D341Med (cell line): Measurements from ENCODE around the gene GRAMD1A.
"Not testable (repeated sequence)": the region's sequence is repeated elsewhere in the genome, so short reads cannot be mapped to it uniquely, and the experiment has no call there.

Experiments
- DNase-seq: peaks from one replicate; pipeline ENCODE4 v3.0.0; 2012; ENCODE audit warnings: low spot score

Gene GRAMD1A

GRCh38 chr19:34999498-35000337 lies at the start of gene GRAMD1A:
Gene GRAMD1A (plus strand): TSS chr19:35000323. CDS start chr19:35000479, 156 bp downstream.
- peak; percentile 95 for DNase-seq

- no peak for DNase-seq
Measured at GRCh38 chr19:34953092-34953491, 47.0 kb upstream of the GRAMD1A start.

DNA sequence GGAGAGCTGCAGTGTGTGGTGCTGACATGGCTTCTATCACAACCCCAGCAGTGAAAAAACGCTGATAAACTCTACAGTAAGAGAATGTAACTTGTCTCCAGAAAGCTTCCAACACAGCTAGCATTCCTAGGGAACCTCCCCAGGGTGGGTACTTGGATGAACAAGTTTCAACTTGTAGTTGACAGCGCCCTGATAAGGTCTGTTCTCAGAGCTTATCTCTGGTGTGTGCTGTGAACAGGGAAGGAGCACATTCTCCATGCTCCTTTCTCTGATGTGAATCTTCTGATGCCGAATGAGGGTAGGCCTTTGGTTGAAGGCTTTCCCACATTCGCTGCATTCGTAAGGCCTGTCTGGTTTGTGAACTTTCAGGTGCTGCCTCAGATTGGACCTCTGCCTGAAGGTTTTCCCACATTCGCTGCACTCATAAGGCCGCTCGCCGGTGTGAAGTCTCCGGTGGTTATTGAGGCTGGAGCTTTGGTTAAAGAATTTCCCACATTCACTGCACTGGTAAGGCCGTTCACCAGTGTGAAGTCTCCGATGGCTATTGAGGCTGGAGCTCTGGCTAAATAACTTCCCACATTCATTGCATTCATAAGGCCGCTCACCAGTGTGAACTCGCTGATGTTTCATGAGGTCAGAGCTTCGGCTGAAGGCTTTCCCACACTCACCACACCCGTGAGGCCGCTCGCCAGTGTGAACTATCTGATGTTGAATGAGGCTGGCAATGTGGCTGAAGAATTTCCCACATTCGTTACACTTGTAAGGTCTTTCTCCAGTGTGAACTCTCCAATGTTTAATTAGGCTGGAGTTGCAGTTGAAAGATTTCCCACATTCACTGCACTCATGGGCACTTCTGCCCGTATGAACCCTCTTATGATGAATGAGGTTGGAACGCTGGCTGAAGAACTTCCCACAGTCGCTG lies 42.0 kb upstream of the GRAMD1A start:
- no peak for DNase-seq

DNA sequence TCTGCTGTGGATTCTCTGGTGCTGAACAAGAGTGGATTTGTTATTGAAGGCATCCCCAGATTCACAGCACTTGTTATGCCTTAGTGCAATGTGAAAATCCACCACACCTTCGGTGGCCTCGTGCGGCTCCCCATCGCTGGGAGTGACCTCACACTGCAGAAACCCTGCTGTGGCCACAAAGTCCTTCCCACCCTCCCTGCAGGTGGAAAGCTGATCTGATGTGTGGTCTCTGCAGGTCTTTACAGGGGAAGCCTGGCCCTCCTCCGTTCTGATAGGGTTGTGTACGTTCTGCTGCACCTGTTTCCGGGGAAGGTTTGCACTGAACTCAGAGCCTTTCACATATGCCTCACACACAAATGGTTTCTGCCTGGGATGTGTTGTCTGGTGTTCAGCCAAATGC lies 41.1 kb upstream of the GRAMD1A start:
- DNase-seq: no peak

- no peak for DNase-seq
Measured at GRCh38 chr19:34960103-34960805, 39.9 kb upstream of the GRAMD1A start.

- no peak for DNase-seq
Measured at GRCh38 chr19:34960940-34961679, 39.0 kb upstream of the GRAMD1A start.

- no peak for DNase-seq
Measured at GRCh38 chr19:34961775-34962686, 38.1 kb upstream of the GRAMD1A start.

GRCh38 chr19:34962687-34963572 lies 37.2 kb upstream of the GRAMD1A start:
- DNase-seq: peak; percentile 29

DNA sequence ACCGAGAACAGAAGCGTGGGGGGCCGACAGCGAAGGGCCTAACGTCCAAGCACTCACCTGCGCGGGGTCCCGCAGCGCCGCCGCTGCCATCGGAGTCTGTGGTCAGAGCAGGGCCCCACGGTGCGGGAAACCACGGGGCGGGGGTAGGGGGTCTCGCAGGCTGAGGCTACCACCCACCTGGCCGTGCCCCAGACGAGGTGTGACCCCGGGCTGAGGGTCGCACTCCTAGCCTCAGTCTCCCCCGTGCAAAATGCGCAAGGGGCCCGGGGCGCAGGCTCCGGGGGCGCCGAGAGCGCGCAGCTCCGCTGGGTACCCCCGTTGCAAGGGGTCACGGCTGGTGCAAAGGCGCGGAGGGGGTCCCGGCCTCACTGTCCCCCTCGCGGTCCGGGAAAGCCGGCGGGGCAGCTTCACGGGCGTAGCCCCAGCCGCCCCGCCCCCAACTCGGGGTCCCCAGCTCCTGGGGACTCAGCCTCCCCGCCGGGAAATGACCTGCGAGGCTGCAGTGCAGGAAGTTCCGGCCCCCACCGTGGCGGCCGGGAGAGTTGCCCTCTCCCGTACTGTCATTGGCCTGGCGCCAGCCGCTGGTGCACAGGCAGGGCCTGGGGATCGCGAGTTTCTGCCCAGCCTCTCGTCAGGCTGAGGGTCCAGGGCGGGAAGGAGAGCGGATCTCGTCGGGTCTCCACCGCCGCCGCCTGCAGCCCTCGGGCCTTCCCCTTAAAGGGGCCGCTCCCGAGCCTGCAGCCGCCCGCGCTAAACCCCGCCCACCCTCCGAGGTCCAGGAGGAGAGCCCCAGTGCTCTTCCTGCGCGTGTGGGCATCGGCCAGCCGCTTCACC lies 36.3 kb upstream of the GRAMD1A start, which contains the start of gene ZNF792:
Gene ZNF792 (minus strand): TSS at position 657 of the 834 bp plus-strand sequence. CDS start 567 bp downstream, at position 90.
- DNase-seq: peak; percentile 88

GRCh38 chr19:34964598-34964997 lies 35.5 kb upstream of the GRAMD1A start:
- DNase-seq: no peak

GRCh38 chr19:34965505-34965904 lies 34.6 kb upstream of the GRAMD1A start:
- not testable (repeated sequence) for DNase-seq

DNA sequence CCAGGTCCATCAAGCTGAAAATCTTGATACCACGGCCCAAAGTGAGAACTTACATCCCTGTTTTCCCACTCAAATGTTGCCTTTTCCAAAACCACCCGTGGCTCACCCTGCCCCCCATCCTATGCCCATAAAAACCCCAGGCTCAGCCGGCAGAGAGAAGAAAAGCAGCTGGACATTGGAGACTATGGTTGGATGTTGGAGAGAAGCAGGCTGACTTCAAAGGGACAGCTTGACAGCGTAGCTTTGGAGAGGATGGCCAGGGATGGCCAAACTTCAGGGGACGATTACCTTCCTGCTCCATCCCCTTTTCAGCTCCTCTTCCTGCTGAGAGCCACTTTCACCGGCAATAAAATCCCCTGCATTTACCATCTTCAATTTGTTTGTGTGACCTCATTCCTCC lies 32.6 kb upstream of the GRAMD1A start:
- no peak for DNase-seq

DNA sequence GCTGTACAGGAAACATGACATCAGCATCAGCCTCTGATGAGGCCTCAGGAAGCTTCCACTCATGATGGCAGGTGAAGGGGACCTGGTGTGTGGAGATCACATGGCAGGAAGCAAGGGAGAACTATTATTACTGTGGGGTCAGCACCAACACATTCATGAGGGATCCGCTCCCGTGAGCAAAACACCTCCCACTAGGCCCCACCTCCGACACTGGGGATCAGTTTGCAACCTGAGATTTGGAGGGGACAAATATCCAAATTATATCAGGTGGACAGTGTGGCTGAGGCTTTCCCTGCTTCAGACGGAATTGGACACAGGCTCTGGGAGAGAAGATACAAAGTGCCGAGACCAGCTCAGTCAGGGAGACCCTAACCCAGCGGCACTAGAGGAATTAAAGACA lies 30.4 kb upstream of the GRAMD1A start:
- DNase-seq: no peak

DNA sequence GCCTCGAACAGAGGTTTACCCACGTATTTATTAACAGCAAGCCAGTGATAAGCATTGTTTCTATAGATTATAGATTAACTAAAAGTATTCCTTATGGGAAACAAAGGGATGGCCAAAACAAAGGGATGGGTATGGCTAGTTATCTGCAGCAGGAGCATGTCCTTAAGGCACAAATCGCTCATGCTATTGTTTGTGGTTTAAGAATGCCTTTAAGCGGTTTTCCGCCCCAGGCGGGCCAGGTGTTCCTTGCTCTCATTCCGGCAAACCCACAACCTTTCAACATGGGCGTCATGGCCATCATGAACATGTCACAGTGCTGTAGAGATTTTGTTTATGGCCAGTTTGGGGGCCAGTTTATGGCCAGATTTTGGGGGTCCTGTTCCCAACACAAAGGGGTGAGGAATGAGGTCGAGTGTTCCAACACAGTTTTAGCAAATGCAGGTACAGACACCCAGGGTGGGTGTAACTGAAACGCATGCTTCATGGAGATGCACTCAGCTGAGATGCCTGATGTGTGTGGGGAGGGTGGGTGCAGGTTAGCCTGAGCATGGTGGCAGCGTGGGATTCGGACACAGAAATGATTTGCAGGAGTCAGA lies 29.8 kb upstream of the GRAMD1A start:
- not testable (repeated sequence) for DNase-seq

DNA sequence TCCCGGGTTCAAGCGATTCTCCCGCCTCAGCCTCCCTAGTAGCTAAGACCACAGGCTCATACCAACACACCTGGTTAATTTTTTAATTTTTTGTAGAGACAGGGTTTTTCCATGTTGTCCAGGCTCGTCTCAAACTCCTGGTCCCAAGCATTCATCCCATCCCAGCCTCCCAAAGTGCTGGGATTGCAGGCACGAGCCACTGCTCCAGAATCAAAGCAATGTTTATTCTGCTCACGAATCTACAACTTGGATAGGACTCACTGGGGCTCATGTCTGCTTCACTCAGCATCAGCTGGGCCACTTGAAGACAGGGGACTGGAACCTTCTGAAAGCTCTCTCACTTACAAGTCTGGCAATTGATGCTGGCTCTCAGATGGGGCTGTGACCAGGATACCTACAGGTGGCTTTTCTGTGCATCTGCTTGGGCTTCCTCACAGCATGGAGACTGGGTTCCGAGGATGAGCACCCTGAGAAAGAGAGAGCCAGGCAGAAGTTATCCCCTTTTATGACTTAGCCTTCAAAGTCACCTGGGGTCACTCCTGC lies 27.9 kb upstream of the GRAMD1A start:
- no peak for DNase-seq

- DNase-seq: no peak
Measured at GRCh38 chr19:34974646-34975045, 25.5 kb upstream of the GRAMD1A start.

GRCh38 chr19:34975056-34975455 lies 25.1 kb upstream of the GRAMD1A start:
- DNase-seq: no peak

DNA sequence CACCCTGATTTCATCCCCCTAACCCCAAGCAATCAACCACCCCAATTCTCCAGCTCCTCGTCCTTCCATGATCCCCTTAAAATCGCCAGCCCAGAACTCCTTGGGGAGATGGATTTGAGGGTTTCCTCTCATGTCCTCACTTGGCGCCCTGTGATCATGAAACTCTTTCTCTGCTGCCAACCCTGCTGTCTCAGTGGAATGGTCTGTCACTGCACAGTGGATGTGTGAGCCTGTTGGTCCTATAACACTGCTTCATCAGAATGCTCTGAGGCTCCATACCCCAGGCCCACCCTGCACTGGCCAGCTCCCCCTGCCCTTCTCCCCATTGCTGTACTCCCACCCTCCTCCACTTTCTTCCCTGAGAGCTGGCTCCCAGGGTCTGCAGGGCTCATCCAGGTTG lies 23.5 kb upstream of the GRAMD1A start:
- no peak for DNase-seq
